ENCODE data around the gene UGCG.

GRCh38 chr9:111965566-111966019 lies 69.0 kb downstream of the UGCG start:
- TF ChIP-seq CTCF (conservative IDR thresholded peaks at IDR 0.05 in 1 of 2, IDR thresholded peaks at IDR 0.05 in 1 of 2; ENCODE audit: low read depth in 1 of 2, low read length in 2 of 2), result no peak
- no peak for TF ChIP-seq EZH2 (IDR thresholded peaks at IDR 0.05; ENCODE audit: low read length, missing control alignments)

Measured in fibroblast of lung (primary cell).